NT2/D1 (cell line): ENCODE data around the gene NATD1.

Experiments used
- SUZ12 ChIP-seq: IDR thresholded peaks from 2 replicates; pipeline ENCODE4 v1.6.1; 2011; ENCODE audit not compliant: insufficient read length, insufficient read depth; ENCODE audit errors: extremely low read depth
- YY1 ChIP-seq: IDR thresholded peaks from 2 replicates; pipeline ENCODE4 v1.6.1; 2011; ENCODE audit not compliant: insufficient read length, insufficient read depth
- ZNF274 ChIP-seq: IDR thresholded peaks from 2 replicates; pipeline ENCODE4 v1.6.1; 2011; ENCODE audit warnings: mild to moderate bottlenecking, low read depth, low read length

GRCh38 chr17:21291862-21292261 is 38.7 kb upstream of the NATD1 start:
- no peak for TF ChIP-seq YY1
- no peak for TF ChIP-seq SUZ12
- TF ChIP-seq ZNF274, result no peak
